OCI-M2 (cell line): ENCODE measurements around the gene TRIP6.
"Not testable (repeated sequence)": the region's sequence is repeated elsewhere in the genome, so short reads cannot be mapped to it uniquely, and the experiment has no call there.

Experiments used
- DNase-seq: peaks from one replicate; lab custom pipeline; 2025; ENCODE audit not compliant: unreplicated experiment; lab: John Stamatoyannopoulos, UW

TRIP6 gene

DNA sequence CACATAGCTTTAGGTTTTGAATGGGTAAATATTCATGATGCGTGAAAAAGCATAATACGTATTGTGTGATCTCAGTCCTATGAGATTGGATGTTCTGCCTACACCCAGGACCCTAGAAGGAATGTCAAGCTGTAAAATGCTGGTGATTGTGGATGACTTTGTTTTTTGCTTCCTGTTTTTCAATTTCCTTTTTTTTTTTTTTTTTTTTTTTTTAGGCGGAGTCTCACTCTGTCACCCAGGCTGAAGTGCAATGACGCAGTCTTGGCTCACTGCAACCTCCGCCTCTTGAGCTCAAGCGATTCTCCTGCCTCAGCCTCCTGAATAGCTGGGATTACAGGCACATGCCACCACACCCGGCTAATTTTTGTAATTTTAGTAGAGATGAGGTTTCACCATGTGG lies 43.3 kb downstream of the TRIP6 start:
- not testable (repeated sequence) for DNase-seq

DNA sequence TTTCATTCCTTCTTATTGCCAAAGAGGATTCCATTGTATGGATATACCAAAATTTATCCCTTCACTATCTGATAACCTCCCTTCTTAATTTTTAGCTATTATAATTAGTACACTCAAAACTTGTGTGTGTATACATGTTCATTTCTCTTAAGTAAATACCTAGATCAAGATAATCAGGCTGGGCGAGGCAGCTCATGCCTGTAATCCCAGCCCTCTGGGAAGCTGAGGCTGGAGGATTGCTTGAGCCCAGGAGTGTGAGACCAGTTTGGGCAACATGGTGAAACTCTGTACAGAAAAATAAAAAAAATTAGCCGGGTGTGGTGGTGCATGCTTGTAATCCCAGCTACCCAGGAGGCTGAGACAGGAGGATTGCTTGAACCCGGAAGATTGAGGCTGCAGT lies 44.3 kb downstream of the TRIP6 start:
- no peak for DNase-seq

DNA sequence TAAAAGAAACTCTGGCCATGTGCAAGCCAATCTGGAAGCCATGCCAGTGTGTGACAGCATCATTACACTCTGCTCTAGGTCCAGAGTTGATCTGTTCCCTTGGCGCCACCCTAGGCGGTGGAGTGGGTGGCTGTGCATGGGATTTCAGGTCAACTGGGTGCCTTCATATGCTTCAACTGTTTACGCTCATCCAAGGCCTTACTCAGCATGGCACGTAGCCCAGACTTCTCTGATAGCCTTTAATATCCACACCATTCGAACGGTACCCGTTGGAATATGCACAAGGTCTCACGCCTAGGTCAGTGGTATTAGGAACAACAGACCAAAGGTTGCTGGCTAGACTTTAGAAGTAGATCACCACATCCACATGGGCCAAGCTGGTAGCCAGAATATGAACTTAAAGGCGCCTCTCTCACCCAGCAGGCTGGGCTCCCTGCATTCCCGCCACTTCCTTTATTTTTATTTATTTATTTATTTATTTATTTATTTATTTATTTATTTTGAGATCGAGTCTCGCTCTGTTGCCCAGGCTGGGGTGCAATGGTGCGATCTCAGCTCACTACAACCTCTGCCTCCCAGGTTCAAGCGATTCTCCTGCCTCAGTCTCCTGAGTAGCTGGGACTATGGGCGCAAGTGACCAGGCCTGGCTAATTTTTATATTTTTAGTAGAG lies 47.2 kb downstream of the TRIP6 start:
- DNase-seq, result no peak

DNA sequence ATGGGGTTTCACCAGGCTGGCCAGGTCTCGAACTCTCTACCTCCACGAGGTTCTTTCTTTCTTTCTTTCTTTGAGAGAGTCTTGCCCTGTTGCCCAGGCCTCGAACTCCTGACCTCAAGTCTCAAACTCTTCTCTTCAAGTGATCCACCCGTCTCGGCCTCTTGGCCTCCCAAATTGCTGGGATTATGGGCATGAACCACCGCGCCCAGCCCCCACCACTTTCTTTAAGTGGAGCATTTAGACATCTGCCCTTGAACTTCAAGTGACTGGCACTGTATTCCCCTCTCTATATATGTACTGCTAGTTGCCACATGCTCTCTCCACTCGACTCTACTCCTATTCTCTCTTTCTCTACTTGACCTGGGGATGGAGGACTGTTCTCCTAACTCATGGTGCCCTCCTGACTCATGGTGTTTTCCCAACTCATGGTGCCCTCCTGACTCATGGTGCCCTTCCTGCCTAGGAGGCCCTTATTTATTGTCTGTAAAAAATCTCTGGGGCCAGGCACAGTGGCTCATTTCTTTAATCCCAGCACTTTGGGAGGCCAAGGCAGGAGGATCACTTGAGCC lies 47.8 kb downstream of the TRIP6 start:
- DNase-seq, result no peak

DNA sequence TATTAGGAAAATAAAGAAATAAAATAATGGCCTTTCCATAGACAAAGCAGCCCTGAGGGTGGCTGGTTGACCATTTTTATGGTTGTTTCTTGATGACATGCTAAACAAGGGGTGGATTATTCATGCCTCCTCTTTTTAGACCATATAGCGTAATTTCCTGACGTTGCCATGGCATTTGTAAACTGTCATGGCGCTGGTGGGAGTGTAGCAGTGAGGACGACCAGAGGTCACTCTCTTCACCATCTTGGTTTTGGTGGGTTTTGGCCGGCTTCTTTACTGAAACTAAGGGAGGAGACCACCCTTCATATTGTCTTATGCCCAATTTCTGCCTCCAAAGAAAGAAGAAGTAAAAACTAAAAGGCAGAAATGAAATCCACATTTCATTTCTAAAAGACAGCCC lies 52.1 kb downstream of the TRIP6 start:
- not testable (repeated sequence) for DNase-seq

DNA sequence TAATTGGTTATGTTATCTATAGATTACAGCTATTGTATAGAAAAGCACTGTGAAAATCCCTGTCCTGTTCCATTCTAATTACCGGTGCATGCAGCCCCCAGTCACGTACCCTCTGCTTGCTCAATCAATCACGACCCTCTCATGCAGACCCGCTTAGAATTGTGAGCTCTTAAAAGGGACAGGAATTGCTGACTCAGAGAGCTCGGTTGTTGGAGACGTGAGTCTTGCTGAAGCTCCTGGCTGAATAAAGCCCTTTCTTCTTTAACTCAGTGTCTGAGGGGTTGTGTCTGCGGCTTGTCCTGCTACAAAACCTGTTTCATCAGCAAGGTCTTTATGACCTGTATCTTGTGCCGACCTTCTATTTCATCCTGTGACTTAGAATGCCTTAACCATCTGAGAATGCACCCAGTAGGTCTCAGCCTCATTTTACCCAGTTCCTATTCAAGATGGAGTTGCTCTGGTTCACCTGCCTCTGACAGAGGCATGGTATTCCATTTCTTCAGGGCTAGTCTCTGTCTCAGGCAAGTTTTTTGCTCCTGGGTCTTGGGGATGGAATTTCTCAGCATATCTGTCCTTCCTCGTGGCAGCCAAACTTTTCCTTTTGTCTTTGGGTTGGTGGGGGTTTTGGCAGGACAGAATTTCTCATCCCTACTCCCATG lies 52.7 kb downstream of the TRIP6 start:
- not testable (repeated sequence) for DNase-seq

DNA sequence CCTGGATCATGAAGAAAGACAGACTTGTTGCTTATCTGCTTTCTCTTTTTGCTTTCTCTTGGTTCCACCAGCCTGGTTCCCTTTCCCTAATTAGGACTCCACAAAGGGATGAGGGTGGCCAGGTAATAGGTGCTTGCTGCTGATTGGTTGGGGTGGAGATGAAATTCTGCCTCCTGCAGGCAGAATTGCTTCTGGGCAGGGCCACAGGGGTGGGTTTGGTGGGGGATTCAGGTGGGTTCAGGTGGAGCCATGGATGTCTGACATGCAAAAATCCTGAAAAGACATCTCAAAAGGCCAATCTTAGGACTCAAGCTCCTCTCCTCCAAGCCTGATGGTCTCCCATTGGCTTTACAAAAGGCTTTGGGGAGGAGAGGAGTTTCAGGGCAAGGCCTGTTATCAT lies 53.9 kb downstream of the TRIP6 start:
- no peak for DNase-seq
